ENCODE results near the gene ADAM33. TPM values are rescaled to one million over a fixed set of nuclear protein-coding genes. Genes with fewer than 3 reads are reported as not detected.

ADAM33 gene
- total RNA-seq, 1 experiment from 2014 or later, result not detected

DNA sequence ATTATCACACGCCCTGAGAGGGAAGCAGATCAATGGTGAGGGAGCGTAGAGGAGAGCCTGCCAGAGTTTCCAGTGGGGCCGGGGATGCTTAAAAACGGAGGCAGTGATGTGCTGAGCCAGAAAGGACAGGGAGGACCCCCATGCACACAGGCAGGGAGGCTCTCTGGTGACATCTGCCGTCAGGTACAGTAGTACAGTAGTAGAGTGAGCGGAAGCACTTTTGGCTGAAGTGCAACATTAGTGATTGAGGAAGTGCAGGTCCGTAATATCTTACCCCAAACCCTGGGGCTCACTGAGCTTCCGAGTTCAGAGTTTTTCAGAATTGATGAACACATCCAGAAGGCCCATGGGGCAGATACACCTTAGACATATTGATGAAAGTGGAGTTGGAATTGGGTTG, 60.7 kb downstream of the ADAM33 start:
- H3K4me3 ChIP-seq (ENCODE audit: low read depth, low read length, poor library complexity, severe bottlenecking), result no peak overlapping the region
- no peak overlapping the region for H3K27ac ChIP-seq (ENCODE audit: low read depth, low read length, poor library complexity, severe bottlenecking)
- ChIA-PET CTCF (no interaction called here), POLR2A (ENCODE audit: low non-redundant PET) (no interaction called here)
- H3K27me3 ChIP-seq (replicated peaks; ENCODE audit: insufficient read depth, low read depth, low read length, poor library complexity), result no peaks in the 10 kb centered on the region
- no TSS peak for BruUV-seq (replicated peaks)
- intact Hi-C loops (cut with micrococcal nuclease; ENCODE audit: unreplicated experiment), result no loop called here
- no peaks in the 10 kb centered on the region for H3K9me3 ChIP-seq (ENCODE audit: low read depth, low read length, poor library complexity, severe bottlenecking)
- TF ChIP-seq, protein P1, sequence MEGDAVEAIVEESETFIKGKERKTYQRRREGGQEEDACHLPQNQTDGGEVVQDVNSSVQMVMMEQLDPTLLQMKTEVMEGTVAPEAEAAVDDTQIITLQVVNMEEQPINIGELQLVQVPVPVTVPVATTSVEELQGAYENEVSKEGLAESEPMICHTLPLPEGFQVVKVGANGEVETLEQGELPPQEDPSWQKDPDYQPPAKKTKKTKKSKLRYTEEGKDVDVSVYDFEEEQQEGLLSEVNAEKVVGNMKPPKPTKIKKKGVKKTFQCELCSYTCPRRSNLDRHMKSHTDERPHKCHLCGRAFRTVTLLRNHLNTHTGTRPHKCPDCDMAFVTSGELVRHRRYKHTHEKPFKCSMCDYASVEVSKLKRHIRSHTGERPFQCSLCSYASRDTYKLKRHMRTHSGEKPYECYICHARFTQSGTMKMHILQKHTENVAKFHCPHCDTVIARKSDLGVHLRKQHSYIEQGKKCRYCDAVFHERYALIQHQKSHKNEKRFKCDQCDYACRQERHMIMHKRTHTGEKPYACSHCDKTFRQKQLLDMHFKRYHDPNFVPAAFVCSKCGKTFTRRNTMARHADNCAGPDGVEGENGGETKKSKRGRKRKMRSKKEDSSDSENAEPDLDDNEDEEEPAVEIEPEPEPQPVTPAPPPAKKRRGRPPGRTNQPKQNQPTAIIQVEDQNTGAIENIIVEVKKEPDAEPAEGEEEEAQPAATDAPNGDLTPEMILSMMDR (conservative IDR thresholded peaks at IDR 0.05; ENCODE audit: low read depth, low read length), result no peak
- no peak for TF ChIP-seq EZH2 (IDR thresholded peaks at IDR 0.05; ENCODE audit: borderline replicate concordance, low read depth, low read length, poor library complexity, severe bottlenecking)
- H3K4me1 ChIP-seq (ENCODE audit: insufficient read depth, low read length, poor library complexity, severe bottlenecking), result peaks cover 10% of the 10 kb centered on the region
- no peak for DNase-seq (ENCODE audit: low spot score)
- no peaks in the 10 kb centered on the region for H3K36me3 ChIP-seq (ENCODE audit: insufficient read depth, low read length, poor library complexity, severe bottlenecking)

Other genes starting within 250 kb of the ADAM33 start
- gene ATRN, start 211.0 kb downstream of the ADAM33 start, total RNA-seq (2021), result 27.1 and 29.6 TPM in 2 replicates
- not detected in 2 replicates for gene GFRA4, start 18.6 kb downstream of the ADAM33 start, total RNA-seq (2021)
- not detected in 2 replicates for gene SIGLEC1, start 30.6 kb upstream of the ADAM33 start, total RNA-seq (2021)
- gene HSPA12B, start 50.7 kb upstream of the ADAM33 start, total RNA-seq (2021), result not detected in 2 replicates
- 75.7 and 80.3 TPM in 2 replicates for gene ADISSP, start 85.7 kb upstream of the ADAM33 start, total RNA-seq (2021)
- 0.26 and 0.49 TPM in 2 replicates for gene SPEF1, start 99.4 kb upstream of the ADAM33 start, total RNA-seq (2021)
- gene CENPB, start 104.7 kb upstream of the ADAM33 start, total RNA-seq (2021), result 101 and 108 TPM in 2 replicates
- 113 and 119 TPM in 2 replicates for gene CDC25B, start 114.3 kb upstream of the ADAM33 start, total RNA-seq (2021)
- 15.0 and 17.5 TPM in 2 replicates for gene AP5S1, start 138.5 kb upstream of the ADAM33 start, total RNA-seq (2021)
- gene MAVS, start 164.8 kb upstream of the ADAM33 start, total RNA-seq (2021), result 28.2 and 32.4 TPM in 2 replicates
- 71.0 and 77.4 TPM in 2 replicates for gene PANK2, start 207.4 kb upstream of the ADAM33 start, total RNA-seq (2021)

Data from A673 (cell line).